ENCODE measurements around the gene IFNA6.

Gene IFNA6

DNA sequence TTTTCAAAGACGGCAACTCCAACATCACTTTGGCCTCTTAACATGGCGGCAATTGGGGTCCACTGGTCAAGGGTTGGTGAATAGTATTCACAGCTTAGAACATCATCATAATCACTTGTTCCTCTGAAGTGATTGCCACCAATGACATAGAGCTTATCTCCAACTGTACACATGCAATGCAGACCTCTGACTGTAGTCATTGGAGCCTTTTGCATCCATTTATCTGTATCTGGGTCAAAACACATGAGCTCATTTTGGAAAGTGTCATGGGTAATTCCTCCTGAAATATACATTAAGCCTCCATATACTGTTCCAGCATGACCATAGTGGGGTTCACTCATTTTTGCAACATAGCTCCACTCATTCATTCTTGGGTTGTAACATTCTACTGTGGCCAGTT is 17.5 kb downstream of the IFNA6 start:
- Histone ChIP-seq H2AFZ (ENCODE audit: low read length) (no peak overlapping the region), H3K36me3 (replicated peaks; ENCODE audit: insufficient read depth, low read length) (no peaks in the 10 kb centered on the region; the same call in 1 of the 2 replicates), H3K4me3 (ENCODE audit: low read length) (no peak overlapping the region), H3K27ac (ENCODE audit: low read length) (no peak overlapping the region), H3K79me2 (ENCODE audit: low read length) (peaks cover 43% of the 10 kb centered on the region), H3K9ac (ENCODE audit: low read length) (no peak overlapping the region), H3K27me3 (replicated peaks; ENCODE audit: insufficient read depth, low read length) (no peaks in the 10 kb centered on the region), H3K9me2 (replicated peaks; ENCODE audit: insufficient read depth, low read length) (no peaks in the 10 kb centered on the region), H3K4me1 (ENCODE audit: low read length) (no peaks in the 10 kb centered on the region; the same call in 1 of the 2 replicates), H4K20me1 (ENCODE audit: insufficient read depth, low read length) (no peaks in the 10 kb centered on the region), H3K4me2 (ENCODE audit: low read depth, low read length) (no peak overlapping the region), H3K9me3 (replicated peaks; ENCODE audit: insufficient read depth, low read length) (no peaks in the 10 kb centered on the region), H3F3A (ENCODE audit: insufficient read depth, low read length) (no peaks in the 10 kb centered on the region)
- DNase-seq, result no peak
- TF ChIP-seq EZH2 (optimal IDR thresholded peaks at IDR 0.05; ENCODE audit: low read depth, low read length) (no peak), EZH2phosphoT487 (IDR thresholded peaks at IDR 0.05; ENCODE audit: low read length) (no peak)
- TF ChIP-seq, protein P1, sequence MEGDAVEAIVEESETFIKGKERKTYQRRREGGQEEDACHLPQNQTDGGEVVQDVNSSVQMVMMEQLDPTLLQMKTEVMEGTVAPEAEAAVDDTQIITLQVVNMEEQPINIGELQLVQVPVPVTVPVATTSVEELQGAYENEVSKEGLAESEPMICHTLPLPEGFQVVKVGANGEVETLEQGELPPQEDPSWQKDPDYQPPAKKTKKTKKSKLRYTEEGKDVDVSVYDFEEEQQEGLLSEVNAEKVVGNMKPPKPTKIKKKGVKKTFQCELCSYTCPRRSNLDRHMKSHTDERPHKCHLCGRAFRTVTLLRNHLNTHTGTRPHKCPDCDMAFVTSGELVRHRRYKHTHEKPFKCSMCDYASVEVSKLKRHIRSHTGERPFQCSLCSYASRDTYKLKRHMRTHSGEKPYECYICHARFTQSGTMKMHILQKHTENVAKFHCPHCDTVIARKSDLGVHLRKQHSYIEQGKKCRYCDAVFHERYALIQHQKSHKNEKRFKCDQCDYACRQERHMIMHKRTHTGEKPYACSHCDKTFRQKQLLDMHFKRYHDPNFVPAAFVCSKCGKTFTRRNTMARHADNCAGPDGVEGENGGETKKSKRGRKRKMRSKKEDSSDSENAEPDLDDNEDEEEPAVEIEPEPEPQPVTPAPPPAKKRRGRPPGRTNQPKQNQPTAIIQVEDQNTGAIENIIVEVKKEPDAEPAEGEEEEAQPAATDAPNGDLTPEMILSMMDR (IDR thresholded peaks at IDR 0.05; ENCODE audit: low read length), result no peak

DNA sequence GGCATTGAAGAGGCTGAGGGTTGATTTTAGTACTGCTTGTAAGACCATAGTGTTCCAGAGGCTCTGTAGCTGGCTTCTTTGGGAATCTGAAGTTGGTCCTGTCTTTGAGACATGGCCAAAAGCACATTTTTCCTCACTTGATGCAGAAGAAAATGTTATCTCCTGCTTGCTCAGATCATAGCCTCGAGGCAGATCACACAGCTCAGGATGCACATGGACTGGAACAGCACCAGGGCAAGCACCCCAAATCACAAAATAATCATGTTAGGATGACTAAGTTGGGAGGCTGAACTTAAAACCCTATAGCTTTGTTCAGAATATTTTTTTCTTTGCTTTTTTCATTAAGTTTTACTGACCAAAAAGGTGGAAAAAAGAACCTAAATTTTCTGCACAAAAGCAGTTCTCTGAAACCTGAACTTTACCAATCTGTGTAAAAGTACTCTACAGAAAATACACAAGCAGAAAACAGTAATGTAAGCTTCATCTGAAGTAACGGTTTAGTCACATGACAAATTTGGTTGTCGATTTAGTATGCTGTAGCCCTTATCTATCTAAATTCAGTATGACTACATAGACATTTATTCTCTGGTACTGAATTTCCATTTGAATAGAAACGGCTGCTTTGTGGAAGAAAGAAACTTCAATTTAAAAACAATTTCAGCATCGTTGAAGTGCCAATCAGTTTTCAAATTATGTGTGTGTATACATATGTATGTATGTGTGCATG is 18.8 kb downstream of the IFNA6 start:
- Histone ChIP-seq H3K9ac (ENCODE audit: low read length) (no peak overlapping the region), H3K4me2 (ENCODE audit: low read depth, low read length) (no peak overlapping the region), H3K9me3 (replicated peaks; ENCODE audit: insufficient read depth, low read length) (no peaks in the 10 kb centered on the region), H3K36me3 (replicated peaks; ENCODE audit: insufficient read depth, low read length) (no peaks in the 10 kb centered on the region; the same call in 1 of the 2 replicates), H3K27ac (ENCODE audit: low read length) (no peak overlapping the region), H4K20me1 (ENCODE audit: insufficient read depth, low read length) (0 out of 2 replicates have a peak, but pooled peaks cover 2% of the 10 kb centered on the region), H3K79me2 (ENCODE audit: low read length) (peaks cover 43% of the 10 kb centered on the region), H3F3A (ENCODE audit: insufficient read depth, low read length) (no peaks in the 10 kb centered on the region), H3K27me3 (replicated peaks; ENCODE audit: insufficient read depth, low read length) (no peaks in the 10 kb centered on the region), H3K4me3 (ENCODE audit: low read length) (no peak overlapping the region), H2AFZ (ENCODE audit: low read length) (no peak overlapping the region), H3K9me2 (replicated peaks; ENCODE audit: insufficient read depth, low read length) (no peaks in the 10 kb centered on the region), H3K4me1 (ENCODE audit: low read length) (no peaks in the 10 kb centered on the region; the same call in 1 of the 2 replicates)
- TF ChIP-seq, protein P1 (IDR thresholded peaks at IDR 0.05; ENCODE audit: low read length), result no peak
- no peak for TF ChIP-seq EZH2phosphoT487 (IDR thresholded peaks at IDR 0.05; ENCODE audit: low read length)
- TF ChIP-seq EZH2 (optimal IDR thresholded peaks at IDR 0.05; ENCODE audit: low read depth, low read length), result no peak
- no peak for DNase-seq

DNA sequence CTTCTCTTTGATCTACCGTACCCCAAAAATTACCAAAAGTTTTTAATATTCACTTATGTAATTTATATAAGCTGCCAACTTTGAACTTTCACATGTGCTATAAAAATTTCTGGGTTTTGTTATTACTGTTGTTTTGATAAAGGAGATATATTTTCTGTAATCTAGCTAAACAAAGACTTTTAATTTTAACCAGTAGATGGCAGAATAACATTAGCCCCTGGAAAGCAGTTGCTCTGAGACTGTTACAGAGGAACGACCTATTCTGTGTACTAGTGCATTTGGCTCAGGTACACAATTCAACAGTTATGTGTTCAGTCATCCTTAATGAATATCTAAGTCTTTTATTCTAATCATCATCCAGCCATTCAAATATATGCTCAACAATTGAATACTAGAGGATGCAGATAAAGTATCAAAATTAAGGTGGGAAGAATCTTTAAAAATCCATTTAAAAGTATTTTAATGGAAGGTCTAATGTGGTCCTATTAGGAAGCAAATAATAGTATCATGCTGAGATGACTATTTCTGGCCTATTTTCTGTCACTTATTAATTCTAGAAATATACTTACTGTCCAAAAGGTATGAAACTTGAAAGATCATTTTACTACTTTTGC is 24.1 kb downstream of the IFNA6 start:
- H3K4me3 ChIP-seq (ENCODE audit: low read length), result no peak overlapping the region
- no peaks in the 10 kb centered on the region for H3K36me3 ChIP-seq (replicated peaks; ENCODE audit: insufficient read depth, low read length)
- peak; percentile 44 for DNase-seq
- H3K9ac ChIP-seq (ENCODE audit: low read length), result no peak overlapping the region
- no peak overlapping the region for H3K4me2 ChIP-seq (ENCODE audit: low read depth, low read length)
- no peaks in the 10 kb centered on the region for H3K27me3 ChIP-seq (replicated peaks; ENCODE audit: insufficient read depth, low read length)
- peaks cover 4% of the 10 kb centered on the region; the same call in 1 of the 2 replicates for H4K20me1 ChIP-seq (ENCODE audit: insufficient read depth, low read length)
- no peak overlapping the region for H2AFZ ChIP-seq (ENCODE audit: low read length)
- no peaks in the 10 kb centered on the region for H3K9me3 ChIP-seq (replicated peaks; ENCODE audit: insufficient read depth, low read length)
- no peaks in the 10 kb centered on the region for H3F3A ChIP-seq (ENCODE audit: insufficient read depth, low read length)
- no peaks in the 10 kb centered on the region for H3K4me1 ChIP-seq (ENCODE audit: low read length)
- no peaks in the 10 kb centered on the region for H3K9me2 ChIP-seq (replicated peaks; ENCODE audit: insufficient read depth, low read length)
- peaks cover 9% of the 10 kb centered on the region for H3K79me2 ChIP-seq (ENCODE audit: low read length)
- TF ChIP-seq, protein P1 (IDR thresholded peaks at IDR 0.05; ENCODE audit: low read length), result peak; percentile 49
- no peak for TF ChIP-seq EZH2 (optimal IDR thresholded peaks at IDR 0.05; ENCODE audit: low read depth, low read length)
- no peak for TF ChIP-seq EZH2phosphoT487 (IDR thresholded peaks at IDR 0.05; ENCODE audit: low read length)
- no peak overlapping the region for H3K27ac ChIP-seq (ENCODE audit: low read length)
